Esophagus squamous epithelium (tissue), 5 donors: ENCODE measurements around the gene PTPRM. TPM values are rescaled to one million over a fixed set of nuclear protein-coding genes. Genes with fewer than 3 reads are reported as not detected.

ENCODE experiments used
- DNase-seq: peaks from one replicate; lab custom pipeline; 2025; lab: John Stamatoyannopoulos, UW
- H3K27ac ChIP-seq, 4 donors: fragments of 200-600 bp; sonication (generic); one replicate each; pipeline ENCODE4 v1.5.1; 2016 to 2019; ENCODE audit warnings: mild to moderate bottlenecking in 1 of 4
- H3K27me3 ChIP-seq, 4 donors: fragments of 200-600 bp; sonication (generic); 1 replicate in 3 of 4; 2 replicates in 1 of 4; pipeline versions ENCODE4 v1.5.1 to v1.6.0; 2017 to 2021; ENCODE audit warnings: antibody characterized with exemption in 1 of 4
- H3K36me3 ChIP-seq, 3 donors: fragments of 200-600 bp; sonication (generic); one replicate each; pipeline ENCODE4 v1.5.1; 2016 to 2019
- H3K4me1 ChIP-seq, 3 donors: fragments of 200-600 bp; sonication (generic); one replicate each; pipeline ENCODE4 v1.5.1; 2017 to 2019
- H3K4me3 ChIP-seq, 4 donors: fragments of 200-600 bp; sonication (generic); 1 replicate in 3 of 4; 2 replicates in 1 of 4; pipeline ENCODE4 v1.5.1; 2016 to 2019; ENCODE audit warnings: mild to moderate bottlenecking in 2 of 4, moderate library complexity in 1 of 4
- H3K9me3 ChIP-seq, 3 donors: fragments of 200-600 bp; sonication (generic); one replicate each; pipeline ENCODE4 v1.5.1; 2016 to 2019
- POLR2A ChIP-seq, 4 donors: fragments of 450-650 bp; IDR thresholded peaks; one replicate each; pipeline ENCODE4 v1.6.1; 2017; ENCODE audit warnings: antibody characterized with exemption in 4 of 4, mild to moderate bottlenecking in 4 of 4, moderate library complexity in 3 of 4
- WGBS, 2 donors: methylation state at CpG; one replicate each; pipeline ENCODE4 v1.1.5; 2018; 5-methylcytosine and 5-hydroxymethylcytosine counted together
- intact Hi-C: fragments of 100-400 bp; cut with DNase I; formaldehyde crosslinking; loops from one replicate; pipeline ENCODE4 v1.15.0; 2022
- total RNA-seq, 4 donors: library from RNA; depleted of rRNA; stranded (reverse); fragments of >200 nt; gene quantifications; one replicate each; pipeline ENCODE4 v1.1.0, GENCODE V29; 2016
- TF ChIP-seq, protein P1 (sequence below), 6 experiments: fragments of 450-650 bp in 4 of 6; fragments of 200-600 bp in 2 of 6; sonication (generic) in 2 of 6; IDR thresholded peaks; one replicate each; pipeline ENCODE4 v1.5.1; 2016 to 2019; ENCODE audit warnings: antibody characterized with exemption in 6 of 6, mild to moderate bottlenecking in 4 of 6, moderate library complexity in 4 of 6
- donor health status: DM: yes; HTN: yes; CAD: no.

The PTPRM gene
- total RNA-seq, 4 donors from 2014 or later = 6.5 to 38.7 (median 11.1) TPM

DNA sequence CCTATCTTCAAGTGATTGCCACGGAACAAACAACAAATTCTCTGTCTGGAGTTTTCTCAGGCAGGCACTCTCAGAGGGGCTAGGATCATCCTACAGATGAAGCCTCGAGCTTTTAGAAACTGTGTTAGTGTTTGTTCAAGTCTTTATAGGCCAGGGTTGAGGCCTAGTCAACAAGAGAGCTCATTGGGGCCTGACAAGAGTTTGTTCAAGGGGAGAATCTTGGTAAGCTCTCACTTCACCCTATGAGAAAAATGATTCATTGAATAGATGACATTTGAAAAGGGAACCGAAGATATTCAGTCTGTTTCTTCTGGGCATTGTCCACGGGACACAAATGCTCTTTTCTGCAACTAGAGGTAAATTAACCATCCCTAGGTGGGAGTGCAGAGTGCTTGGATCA lies 476.9 kb downstream of the PTPRM start:
- H3K4me1 ChIP-seq = peaks cover 0 to 4% (median 0%) of the 10 kb centered on the region in 3 donors
- intact Hi-C loops = no loop called here
- H3K27ac ChIP-seq = no peak overlapping the region

DNA sequence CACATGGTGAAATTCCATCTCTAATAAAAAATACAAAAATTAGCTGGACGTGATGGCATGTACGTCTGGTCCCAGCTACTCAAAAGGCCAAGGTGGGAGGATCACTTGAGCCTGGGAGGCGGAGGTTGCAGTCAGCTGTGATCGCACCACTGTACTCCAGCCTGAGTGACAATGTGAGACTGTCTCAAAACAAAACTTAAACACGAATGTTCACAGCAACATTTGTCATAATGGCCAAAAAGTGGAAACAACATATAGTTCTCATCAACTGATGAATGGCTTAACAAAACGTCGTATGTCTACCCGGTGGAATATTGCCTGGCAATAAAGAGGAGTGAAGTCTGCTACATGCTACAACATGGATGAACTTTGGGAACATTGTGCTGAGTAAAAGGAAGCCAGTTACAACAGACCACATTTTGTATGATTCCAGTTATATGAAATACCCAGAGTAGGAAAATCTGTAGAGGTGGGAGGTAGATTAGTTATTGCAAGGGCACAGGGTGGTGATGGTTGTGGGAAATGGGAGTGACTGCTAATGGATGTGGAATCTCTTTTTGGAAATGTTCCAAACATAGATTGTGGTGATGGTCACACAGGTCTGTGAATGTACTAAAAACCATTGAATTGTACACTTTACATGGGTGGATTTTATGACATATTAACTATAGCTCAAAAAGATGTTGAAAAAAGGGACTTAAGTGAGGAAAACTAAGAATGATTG lies 478.2 kb downstream of the PTPRM start:
- Histone ChIP-seq H3K27me3 (no peaks in the 10 kb centered on the region), H3K9me3 (no peaks in the 10 kb centered on the region), H3K4me3 (no peak overlapping the region), H3K4me1 (peaks cover 0 to 15% (median 0%) of the 10 kb centered on the region in 3 donors), H3K36me3 (no peaks in the 10 kb centered on the region), H3K27ac (no peak overlapping the region)
- WGBS, 2 donors = 86 to 92% methylated on average over 8 of the region's 8 CpGs
- DNase-seq = no peak
- intact Hi-C loops = no loop called here
- TF ChIP-seq POLR2A (IDR thresholded peaks at IDR 0.05) = no peak
- TF ChIP-seq, protein P1, sequence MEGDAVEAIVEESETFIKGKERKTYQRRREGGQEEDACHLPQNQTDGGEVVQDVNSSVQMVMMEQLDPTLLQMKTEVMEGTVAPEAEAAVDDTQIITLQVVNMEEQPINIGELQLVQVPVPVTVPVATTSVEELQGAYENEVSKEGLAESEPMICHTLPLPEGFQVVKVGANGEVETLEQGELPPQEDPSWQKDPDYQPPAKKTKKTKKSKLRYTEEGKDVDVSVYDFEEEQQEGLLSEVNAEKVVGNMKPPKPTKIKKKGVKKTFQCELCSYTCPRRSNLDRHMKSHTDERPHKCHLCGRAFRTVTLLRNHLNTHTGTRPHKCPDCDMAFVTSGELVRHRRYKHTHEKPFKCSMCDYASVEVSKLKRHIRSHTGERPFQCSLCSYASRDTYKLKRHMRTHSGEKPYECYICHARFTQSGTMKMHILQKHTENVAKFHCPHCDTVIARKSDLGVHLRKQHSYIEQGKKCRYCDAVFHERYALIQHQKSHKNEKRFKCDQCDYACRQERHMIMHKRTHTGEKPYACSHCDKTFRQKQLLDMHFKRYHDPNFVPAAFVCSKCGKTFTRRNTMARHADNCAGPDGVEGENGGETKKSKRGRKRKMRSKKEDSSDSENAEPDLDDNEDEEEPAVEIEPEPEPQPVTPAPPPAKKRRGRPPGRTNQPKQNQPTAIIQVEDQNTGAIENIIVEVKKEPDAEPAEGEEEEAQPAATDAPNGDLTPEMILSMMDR (IDR thresholded peaks at IDR 0.05) = no peak

More for the DNA sequence above, 476.9 kb downstream of the PTPRM start:
- Histone ChIP-seq H3K36me3 (no peaks in the 10 kb centered on the region), H3K27me3 (no peaks in the 10 kb centered on the region), H3K4me3 (no peak overlapping the region), H3K9me3 (no peaks in the 10 kb centered on the region)
- no peak for DNase-seq
- no peak for TF ChIP-seq POLR2A (IDR thresholded peaks at IDR 0.05)
- TF ChIP-seq, protein P1 (IDR thresholded peaks at IDR 0.05) = no peak
- WGBS, 2 donors = 63 to 84% methylated on average over 4 of the region's 4 CpGs

DNA sequence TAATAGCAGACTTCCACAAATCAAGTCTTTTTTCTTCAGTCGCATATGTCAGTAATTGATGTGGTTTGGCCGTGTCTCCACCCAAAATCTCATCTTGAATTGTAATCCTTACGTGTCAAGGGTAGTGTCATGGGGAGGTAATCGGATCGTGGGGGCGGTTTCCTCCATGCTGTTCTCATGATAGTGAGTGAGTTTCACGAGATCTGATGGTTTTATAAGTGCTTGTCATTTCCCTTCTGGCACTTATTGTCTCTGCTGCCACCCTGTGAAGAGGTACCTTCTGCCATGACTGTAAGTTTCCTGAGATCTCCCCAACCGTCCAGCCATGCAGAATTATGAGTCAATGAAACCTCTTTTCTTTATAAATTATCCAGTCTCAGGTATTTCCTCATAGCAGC lies 478.8 kb downstream of the PTPRM start:
- intact Hi-C loops = no loop called here

DNA sequence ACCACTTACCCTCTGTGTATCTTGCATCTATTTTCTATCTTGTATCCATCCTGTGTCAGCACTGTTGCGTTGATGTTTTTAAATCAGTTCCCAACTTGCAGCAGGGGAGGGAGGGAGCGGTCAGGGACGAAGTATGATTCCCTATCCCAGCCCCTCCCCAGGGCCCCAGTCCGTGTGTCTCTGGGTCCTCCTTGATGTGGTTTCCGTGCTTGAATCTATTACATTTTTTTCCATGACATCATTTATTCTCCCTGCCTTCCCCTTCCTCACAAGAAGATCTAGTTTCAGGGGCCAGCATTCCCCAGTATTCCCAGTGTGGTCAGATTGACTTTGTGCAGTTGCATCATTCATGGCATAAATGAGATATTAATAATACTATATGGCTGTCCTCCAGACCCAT lies 479.3 kb downstream of the PTPRM start:
- H3K36me3 ChIP-seq = no peaks in the 10 kb centered on the region
- H3K9me3 ChIP-seq = no peaks in the 10 kb centered on the region
- no peak overlapping the region for H3K4me3 ChIP-seq
- peaks cover 0 to 22% (median 0%) of the 10 kb centered on the region in 3 donors for H3K4me1 ChIP-seq
- WGBS, 2 donors = 82 to 94% methylated on average over 5 of the region's 5 CpGs
- TF ChIP-seq, protein P1 (IDR thresholded peaks at IDR 0.05) = no peak
- TF ChIP-seq POLR2A (IDR thresholded peaks at IDR 0.05) = no peak
- no peak overlapping the region for H3K27ac ChIP-seq
- no peak for DNase-seq
- no peaks in the 10 kb centered on the region for H3K27me3 ChIP-seq
- intact Hi-C loops = no loop called here

More for the DNA sequence above, 478.8 kb downstream of the PTPRM start:
- DNase-seq = no peak
- no peaks in the 10 kb centered on the region for H3K9me3 ChIP-seq
- no peaks in the 10 kb centered on the region for H3K27me3 ChIP-seq
- 72 to 86% methylated on average over 8 of the region's 8 CpGs for WGBS, 2 donors
- no peak for TF ChIP-seq POLR2A (IDR thresholded peaks at IDR 0.05)
- TF ChIP-seq, protein P1 (IDR thresholded peaks at IDR 0.05) = no peak
- H3K27ac ChIP-seq = no peak overlapping the region
- no peaks in the 10 kb centered on the region for H3K36me3 ChIP-seq
- peaks cover 0 to 20% (median 0%) of the 10 kb centered on the region in 3 donors for H3K4me1 ChIP-seq
- H3K4me3 ChIP-seq = no peak overlapping the region

DNA sequence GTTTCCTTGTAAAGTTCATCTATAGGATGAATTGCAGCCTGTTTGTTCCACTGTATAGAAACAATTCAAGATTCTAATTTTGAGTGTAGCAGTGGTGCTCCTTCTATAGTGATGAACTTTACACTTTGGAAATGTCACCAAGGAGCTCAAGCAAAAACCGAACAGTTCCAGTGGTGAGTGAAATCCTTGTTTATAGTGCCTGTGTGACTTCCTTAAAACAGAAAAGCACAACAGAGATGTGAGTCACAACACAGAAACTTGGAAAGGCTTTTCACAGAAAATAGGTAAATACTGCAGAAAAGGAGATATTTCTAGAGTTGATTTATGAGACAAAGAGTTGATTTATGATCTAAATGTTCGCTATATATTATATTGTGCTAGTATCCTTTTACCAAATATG lies 482.0 kb downstream of the PTPRM start:
- DNase-seq = no peak
- Histone ChIP-seq H3K4me3 (no peak overlapping the region), H3K27ac (no peak overlapping the region), H3K9me3 (no peaks in the 10 kb centered on the region), H3K36me3 (no peaks in the 10 kb centered on the region), H3K27me3 (no peaks in the 10 kb centered on the region), H3K4me1 (peaks cover 0 to 32% (median 0%) of the 10 kb centered on the region in 3 donors)
- TF ChIP-seq, protein P1 (IDR thresholded peaks at IDR 0.05) = no peak
- TF ChIP-seq POLR2A (IDR thresholded peaks at IDR 0.05) = no peak
- intact Hi-C loops = no loop called here
- 55 to 69% methylated on average over 2 of the region's 2 CpGs for WGBS, 2 donors
